Activated CD4-positive, alpha-beta T cell treated with anti-CD3 and anti-CD28 coated beads, Interleukin-2, amount 50 U/mL, for 4 hours (primary cell): ENCODE measurements around the gene MYORG.

Source experiments
- DNase-seq, 2 experiments: peaks; one replicate each; pipeline ENCODE4 v3.0.0-alpha.2; 2020

MYORG gene

DNA sequence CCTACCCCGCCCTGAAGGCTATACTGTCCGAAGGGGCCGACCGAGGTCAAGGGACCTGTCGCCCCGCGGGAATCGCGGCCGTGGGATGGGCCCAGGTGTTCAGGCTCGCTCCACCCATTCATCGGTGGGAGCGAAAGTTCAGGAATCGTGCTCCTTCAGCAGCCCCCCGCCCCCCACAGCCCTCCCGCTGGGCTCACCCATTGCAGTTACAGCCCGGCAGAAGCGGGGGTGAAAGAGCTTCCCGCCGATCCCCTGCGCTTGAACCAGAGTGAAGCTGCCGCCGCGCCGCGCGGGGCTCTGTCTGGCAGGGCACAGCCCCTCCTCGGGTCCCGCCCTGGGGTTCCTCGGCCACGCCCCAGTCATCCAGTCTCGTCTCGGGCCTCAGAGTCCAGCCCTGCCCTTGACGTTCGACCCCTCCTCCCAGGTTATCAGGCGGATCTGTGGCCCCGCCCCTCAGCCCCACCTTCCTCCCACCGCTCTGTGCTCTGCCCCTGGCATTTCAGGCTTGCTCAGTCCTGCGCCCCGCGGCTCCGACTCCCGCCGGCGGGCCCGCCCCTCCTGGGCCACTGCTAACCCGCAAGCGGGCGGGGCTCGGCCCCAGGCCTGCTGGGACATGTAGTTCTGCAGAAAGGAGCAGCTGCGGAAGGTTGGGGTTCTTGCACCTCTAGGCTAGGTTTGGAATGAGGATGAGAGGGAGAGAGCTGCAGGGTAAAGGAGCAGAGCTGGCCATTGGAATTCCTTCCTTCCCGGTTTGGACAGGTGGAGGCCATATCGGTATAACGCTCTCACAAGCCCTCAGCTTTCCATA is at the start of gene MYORG:
Gene MYORG (minus strand): TSS at position 303 of the 808 bp plus-strand sequence. CDS start 3,955 bp downstream, outside the sequence.
- DNase-seq: peak; percentile 96

DNA sequence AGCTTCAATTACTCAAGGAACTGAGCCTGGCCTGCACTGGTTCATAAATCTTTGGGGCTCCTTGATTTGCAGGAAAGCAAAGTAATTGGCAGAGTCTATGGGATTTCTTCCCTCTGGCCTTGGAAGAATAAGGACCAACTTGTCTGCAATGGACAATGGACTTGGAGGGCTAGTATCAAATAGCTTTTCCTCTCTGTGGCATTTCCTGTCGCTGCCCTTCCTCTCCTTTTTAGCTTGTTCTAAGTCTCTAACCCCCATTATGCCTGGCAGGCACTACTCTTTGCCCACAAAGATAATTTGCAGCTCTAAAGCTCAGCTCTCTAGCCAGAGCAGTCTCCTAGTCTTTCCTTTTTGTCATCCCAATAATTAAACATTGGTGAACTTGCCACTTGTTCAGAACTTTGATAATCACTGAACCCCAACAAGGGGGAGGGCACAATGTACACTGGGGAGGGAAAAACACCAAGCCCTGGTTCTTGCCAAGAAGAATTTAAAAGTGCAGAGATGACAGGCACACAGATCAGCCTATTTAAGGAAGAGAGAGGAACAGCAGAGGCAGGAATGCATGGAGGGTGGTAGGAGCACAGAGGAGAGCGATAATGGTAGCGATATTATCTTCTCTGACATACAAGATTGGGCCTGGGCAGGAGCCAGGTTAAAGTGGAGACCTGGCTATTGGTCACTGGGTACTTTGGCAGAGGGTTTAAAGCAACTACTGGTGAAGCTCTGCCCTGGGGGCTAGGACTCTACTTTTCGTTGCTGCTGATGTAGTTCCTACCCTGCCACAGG is 43.2 kb upstream of the MYORG start:
- no peak for DNase-seq

DNA sequence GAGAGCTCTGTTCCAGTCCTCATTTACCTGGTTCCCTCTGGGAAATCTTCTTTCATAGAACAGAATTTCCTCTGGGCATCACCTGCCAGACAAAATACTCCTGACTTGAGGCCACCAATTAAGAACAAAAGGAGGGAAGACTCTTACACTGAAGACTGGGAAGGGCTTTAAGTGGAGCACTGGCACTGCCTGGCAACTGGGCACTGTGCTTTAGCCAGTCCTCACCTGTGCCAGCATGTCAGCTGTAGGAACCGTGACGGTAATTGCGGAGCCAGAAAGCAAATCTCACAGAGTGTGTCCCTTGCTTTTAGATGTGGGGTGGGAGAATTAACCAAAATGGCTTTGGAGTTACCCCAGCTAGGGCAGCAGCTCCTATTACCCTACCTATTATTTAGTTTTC is 41.0 kb upstream of the MYORG start:
- no peak for DNase-seq

DNA sequence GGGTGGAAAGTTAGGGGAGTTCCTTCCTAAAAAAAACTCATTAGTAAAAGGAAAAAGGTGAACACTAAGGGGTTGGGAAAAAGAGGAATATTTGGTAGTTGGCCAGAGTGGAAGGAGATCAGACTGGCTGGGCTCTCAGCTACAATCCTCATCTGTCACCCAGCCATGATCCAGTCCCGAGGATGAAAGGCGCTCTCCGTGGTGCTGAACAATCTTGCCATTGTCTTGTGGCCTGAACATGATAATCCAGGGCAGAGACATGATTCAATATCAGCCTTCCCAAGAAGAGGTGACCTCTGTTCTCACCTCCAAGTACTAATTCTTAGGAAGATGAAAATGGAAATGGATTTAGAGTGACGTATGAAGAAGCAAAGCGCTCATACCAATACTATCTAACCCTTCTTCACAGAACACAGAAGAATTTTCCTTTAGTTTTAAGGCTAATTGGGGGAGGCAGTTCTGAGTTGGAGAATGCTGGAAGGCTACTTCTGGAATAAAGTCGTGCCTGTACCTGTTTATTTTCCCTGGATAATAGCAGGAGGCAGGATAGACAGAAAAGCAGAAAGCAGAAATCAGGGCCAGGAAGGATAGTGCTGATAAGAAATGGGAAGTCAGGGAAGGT is 36.6 kb upstream of the MYORG start:
- DNase-seq: peak in 1 of 2 experiments; percentile 10

DNA sequence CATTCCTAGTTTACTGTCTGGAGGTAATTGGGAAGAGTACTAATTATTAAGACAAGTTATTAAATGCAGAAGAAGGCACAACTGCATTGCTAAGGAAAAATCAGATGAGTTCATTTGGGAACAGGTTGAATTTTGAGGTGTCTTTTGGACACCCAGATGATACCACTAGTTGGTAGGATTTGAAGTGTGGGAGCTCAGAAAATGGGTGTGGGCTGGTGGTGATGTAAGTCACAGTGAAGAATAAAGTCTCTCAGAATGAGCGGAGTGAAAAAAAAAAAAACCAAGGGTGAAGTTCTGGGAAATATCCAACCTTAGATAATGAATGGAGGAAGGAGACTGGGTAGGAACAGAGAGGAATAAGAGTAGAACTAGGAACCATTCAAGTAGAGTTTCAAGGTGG is 35.6 kb upstream of the MYORG start:
- no peak for DNase-seq

DNA sequence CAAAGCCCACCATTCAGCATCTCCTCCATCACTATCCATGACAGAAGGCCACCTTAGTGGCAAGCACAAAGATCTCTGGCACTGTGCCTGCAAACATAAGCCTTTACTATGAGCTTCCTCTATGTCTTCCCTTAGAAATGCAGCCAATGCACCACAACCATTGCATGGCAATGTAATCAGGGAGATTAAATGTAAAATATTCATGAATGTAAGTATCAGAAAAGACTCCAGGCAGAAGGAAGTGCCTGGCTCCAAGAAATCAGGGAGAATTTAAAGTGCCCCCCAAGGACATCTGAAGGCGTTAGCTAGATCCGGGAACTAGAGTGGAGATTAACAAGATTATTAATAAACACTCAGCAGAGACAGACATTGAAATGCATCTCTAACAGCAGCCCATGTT is 32.5 kb upstream of the MYORG start:
- DNase-seq: no peak

DNA sequence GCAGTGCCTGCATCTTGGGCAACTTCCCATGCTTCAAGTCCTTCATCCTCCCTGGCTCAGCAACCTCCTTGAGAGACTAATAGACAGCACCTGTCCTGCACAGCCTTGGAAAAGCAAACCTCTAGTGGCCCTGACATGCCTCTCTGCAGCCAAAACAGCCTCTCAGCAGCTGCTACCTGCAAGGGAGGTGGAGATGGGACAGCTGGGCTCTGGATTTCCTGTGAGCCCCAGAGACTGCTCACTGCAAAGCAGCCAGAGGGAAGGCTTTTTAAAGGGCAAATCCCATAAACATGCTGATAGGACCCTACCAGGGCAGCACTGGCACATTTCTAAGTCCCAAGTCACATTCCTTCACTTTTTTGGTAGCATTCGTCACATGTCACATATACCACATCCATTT is 31.5 kb upstream of the MYORG start:
- DNase-seq: no peak

DNA sequence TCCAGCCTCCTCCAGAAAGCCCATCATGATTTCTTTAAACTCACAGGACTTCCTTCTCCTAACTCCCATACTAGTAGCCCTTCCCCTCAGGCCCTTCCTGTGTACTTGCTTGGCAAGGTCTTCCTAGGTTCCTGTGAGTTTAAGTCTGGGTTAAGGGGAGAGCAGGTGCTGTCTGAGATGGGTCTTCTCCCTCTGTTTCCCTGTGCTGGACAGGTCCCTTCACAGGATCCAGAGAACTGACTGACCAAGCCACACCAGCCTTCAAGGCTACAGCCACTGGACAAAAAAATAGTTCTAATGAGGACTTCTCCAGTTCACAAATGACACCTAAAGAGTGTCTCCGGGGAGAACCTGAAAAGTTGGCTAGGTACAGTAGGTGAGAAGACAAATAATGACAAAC is 29.5 kb upstream of the MYORG start:
- DNase-seq: no peak

DNA sequence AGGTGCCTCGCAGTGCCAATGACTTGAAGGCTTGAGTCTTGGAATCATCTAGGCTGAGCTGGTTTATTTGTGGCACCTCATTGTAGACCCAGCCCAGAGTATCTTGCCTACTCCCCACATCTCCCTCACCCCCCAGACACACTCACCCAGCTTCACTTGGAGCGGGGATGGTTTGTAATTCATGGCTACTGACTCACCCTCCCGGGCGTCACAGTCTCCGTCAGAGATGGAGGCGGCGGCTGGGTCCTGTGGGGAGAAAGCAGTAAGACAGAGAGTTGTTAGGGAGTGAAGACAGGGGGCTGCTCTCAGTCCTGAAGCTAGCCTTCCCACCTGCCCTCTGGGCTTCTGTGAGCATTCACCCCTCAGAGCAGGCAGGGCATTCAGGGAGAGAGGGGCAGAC is 29.0 kb upstream of the MYORG start:
- no peak for DNase-seq

DNA sequence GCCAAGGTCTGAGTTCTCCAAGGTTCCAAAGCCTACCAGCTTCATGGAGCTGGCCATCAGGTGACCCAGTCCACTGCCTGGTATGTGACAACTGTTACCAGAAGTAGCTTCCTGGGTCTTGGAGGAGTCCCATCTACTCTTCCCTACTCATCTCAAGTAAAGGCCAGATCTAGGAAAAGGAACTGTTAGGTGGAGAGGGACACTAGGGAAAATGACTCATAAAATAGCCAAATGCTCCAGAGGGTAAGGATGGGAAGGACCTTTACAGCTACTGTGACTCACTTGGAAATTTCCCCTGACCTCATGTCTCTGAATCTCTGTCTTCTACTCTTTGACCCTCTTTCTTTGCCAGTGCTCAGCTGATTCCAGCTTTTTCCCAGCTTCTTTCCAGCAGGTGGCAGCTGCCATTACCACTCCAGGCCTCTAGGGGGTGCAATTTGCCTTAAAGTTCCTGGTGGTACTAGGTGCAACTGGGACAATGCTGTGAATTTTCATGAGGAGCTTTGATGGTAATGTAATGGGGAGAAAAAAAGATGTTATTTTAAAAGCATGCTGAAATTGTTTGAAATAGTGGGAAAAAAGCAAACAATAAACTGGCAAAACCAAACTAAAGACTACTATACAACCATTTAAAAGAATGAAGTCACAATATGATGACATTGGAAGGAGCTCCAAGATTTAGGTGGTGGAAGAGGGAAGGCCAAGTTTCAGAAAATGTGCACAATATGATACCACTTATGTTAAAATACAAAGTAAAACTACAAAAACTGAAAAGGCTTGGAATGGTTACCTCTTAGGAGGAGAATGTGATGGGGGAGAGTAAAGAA is 27.1 kb upstream of the MYORG start:
- peak; percentile 41 to 46 for DNase-seq

DNA sequence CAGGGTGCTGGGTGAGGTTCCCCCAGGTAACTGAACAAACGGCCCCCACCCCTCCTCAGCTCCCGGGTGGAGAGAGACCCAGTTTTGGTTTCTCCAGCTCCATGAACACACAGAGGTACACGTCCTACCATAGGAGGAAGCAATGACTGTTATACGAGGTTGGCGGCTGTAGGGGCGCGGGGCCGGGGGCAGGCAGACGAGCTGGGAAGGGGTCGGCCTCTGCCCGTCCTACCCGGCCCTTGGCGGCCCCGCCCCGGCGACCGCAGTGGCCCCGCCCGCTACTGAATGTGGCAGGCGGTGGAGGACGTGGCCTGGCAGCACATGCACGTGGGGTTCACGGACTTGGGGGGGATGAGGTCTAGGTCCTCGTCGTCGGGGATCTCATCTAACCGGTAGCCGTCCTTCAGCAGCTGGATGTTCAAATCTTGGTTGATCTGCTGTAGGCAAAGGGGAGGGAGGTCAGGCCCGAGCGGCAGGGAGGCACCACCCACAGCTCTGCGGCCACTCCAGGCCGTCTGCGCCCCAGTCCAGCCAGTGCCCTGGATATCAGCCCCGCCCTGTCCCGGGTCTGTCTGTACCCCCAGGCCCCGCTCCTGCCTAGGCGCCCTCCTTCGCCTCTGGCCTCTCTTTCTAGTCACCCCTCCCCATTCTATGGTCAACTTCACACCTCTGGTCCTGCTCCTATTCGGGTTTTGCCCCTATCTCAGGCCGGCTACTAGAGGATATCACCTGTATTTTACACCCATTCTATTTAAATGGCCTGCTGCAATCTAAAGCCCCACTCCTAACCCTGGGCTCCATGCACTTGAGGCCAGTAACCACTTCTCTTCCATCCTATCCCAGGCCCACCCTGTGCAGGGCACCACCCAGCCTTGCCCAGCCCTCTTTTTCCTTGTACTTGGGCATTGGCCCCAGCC is 24.2 kb upstream of the MYORG start:
- DNase-seq: no peak

DNA sequence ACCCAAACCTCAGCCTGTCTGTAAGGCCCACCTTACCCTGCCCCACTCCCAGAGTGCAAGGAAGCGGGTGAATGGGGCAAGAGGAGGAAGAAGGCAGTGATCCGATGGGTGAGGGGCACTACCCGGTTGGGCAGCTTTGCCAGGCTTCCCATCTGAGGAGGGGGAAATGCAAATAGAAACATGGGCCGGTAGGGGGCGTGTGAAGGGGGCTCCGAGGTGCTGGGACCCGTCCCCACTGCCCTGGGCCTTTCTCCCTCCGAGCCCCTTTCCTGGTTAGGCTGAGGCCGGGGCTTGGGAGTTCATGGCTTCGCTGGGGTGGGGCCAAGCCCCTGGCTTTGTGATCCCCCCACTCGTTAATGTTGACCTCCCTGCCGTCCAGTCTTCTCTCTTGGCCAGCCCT is 23.6 kb upstream of the MYORG start:
- DNase-seq: no peak

DNA sequence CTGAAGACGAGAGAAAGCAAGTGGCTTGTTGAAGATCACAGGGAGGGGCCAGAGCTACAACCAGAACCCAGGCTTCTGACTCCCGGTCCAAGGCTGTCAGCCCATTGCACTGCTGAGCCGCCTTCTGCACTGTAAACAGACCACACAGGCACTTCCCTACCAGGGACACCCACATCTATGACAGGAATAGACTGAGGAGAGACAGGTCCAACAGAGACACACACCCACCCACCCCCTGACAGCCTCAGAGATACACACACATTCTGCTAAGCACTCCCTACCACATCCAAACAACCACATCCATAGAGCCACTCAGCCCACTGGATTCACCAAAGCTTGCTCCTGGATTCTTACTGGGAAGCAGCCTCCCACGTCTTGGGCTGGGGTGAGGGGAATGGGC is 23.0 kb upstream of the MYORG start:
- DNase-seq: no peak

DNA sequence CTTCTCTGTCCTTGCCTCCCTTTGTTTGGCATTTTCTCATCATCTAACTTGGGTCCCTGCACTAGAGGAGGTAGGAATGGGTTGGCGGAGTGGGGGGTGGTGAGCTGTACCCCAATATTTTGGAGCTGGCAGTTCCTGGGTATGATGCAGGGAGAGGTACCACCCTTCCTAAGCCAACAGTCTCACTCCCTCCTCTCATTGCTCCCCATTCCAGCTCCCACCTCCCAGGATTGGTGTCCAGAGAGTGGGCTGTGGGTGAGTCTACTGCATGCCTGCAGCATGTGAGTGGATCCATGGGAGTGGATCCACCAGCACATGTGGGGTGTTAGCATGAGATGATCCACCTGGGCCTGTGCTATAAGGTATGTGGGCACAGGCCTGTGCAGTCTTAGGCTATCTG is 22.2 kb upstream of the MYORG start:
- DNase-seq: no peak

DNA sequence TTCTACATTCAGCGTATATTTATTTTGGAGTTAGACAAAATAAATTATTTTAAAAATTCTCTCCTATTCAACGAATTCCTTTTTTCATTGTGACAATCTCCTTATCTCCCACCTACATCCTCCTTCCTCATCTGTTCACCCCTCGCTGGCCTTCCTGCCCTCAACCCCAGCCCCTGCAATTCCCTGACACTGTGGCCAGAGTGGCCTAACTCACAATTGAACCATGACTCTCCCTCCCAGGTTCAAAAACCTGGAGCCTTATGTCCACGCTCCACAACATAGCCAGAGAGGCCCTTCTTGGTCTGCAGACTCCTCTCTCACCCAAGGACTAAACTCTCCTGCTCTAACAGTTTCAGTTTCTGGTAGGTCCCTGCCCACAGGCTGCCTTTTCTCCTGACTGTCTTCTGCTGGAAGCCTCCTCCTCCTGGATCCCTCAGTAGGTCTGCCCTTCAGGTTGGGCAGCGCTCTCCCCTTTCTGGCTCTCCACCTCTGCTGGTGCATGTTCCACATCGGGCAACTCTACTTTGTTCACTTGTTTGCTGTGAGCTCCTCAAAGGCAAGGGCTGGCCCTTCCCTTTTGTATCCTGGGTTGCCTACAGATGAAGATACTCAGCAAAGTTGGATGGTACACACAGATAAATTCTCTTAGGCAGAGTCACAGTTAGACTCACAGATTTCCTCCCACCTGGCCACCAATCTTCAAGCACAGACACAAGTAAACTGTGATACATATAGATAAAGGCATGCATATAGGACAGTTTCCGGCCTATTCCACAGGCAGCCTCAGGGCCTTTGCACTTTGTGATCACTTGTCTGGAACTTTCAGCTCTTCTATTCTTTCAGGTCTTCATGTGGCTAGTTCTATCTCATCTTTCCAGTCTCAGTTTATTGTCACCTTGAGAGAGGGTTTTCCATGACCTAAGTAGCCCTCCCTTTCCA is 19.8 kb upstream of the MYORG start:
- no peak for DNase-seq

DNA sequence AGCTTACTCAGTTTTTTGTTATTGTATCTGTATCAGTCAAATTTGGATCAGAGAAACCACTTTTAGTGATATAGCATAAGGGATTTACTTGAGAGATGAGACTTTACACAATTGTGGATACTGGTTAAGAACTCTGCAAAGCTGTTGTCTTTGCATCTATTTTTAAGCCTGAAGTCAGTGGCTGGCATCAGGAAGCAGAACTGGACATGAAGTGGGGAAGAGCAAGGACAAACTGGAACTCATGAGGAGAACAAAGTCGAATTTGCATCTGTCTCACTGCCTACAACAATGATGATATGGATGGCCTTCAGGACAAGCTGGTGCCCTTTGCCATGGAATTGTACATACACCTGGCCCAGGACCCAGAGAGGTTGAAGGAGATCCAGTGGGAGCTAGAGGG is 15.8 kb upstream of the MYORG start:
- DNase-seq: no peak

DNA sequence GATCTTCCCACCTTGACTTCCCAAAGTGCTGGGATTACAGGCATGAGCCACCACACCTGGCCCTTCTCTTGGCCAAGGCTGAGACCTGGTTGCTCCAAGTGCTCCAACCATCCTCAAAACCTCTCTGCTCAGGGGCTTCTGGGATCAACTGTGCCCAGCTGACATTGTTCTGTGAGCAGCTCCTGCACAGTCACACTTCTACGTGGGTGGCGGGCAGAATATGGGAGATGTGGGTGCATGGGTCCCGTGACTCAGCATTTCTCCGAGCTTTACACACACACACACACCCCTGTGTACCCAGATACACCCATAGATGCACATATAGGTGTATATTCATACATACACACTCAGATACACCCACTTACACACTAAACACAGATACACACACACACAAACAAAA is 10.5 kb upstream of the MYORG start:
- DNase-seq: no peak

DNA sequence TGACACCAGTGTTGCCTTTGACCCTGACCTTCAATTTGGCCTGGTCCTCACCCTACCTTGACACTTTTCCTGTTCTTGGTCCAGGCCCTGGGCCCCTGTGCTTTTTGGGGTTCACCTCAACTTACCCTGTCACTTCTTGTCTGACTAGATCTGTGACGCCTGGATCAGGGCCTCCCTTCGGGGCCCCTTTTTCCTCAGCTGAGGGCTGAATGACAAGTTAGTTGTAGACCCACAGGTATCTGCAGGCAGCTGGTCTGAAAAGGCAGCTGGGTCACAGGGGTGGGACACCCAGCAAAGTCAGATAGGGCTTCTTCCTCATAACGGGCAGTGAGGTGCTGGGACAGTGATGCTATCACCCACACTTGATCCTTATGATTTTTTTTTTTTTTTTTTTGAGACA is 10.0 kb upstream of the MYORG start:
- no peak for DNase-seq

DNA sequence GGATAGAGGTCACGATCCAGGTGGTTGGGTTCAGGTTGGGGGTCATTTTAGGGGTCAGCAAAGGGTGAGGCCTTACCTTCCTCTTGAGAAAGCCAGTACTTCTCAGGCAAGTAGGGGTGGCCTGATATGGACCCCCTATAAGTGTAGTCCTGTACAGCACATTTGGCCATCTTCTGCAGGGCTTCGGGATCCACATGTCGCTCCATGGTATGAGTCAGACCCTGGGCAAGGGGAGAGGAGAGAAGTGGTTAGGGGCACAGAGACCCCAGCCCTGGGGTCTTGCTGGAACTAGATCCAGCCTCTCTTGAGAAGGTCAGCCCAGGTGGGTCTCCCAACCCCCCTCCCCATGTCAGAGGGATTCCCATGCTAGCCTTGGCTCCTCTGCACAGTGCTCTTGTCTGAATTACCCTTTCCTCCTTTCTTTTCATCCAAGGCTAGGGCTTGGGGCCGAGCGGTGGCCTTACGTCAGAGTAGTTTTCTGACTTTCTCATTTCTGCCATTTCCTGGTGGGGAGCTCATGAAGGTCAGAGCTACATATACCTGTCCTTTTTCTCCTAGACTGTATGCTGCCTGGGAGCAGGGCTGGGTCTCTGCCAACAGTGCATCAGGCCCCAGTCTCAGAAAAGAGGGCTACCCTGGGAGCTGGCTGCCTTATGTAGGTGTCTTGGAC is 9.0 kb upstream of the MYORG start:
- no peak for DNase-seq
